HEK293 (cell line): ENCODE data around the gene RGS6.

Experiments used
- KLF1 ChIP-seq: fragments of 450-650 bp; formaldehyde crosslinking; IDR thresholded peaks from 2 replicates; pipeline ENCODE4 v1.5.1; 2016; ENCODE audit warnings: missing biosample characterization, missing genetic modification characterization
- SETDB1 ChIP-seq: IDR thresholded peaks from one replicate; pipeline ENCODE4 v1.6.1; 2017; ENCODE audit warnings: mild to moderate bottlenecking, low read length, moderate library complexity, mixed read lengths; ENCODE audit not compliant: insufficient read length
- ZFP3 ChIP-seq: fragments of 450-650 bp; formaldehyde crosslinking; IDR thresholded peaks from 2 replicates; pipeline ENCODE4 v1.5.1; 2016; ENCODE audit warnings: low read depth, missing biosample characterization, missing genetic modification characterization
- ZNF2 ChIP-seq: fragments of 450-650 bp; formaldehyde crosslinking; IDR thresholded peaks from 2 replicates; pipeline ENCODE4 v1.5.1; 2016; ENCODE audit warnings: missing biosample characterization, missing genetic modification characterization
- ZNF274 ChIP-seq, 2 experiments: fragments of 200-500 bp in 1 of 2; fragments of 450-650 bp in 1 of 2; sonication (Bioruptor generic) in 1 of 2; formaldehyde crosslinking in 1 of 2; IDR thresholded peaks; 2 replicates each; pipeline versions ENCODE4 v1.5.1 to v1.6.1; 2014 to 2016; ENCODE audit warnings: borderline replicate concordance in 1 of 2, inconsistent platforms in 1 of 2, low read length in 1 of 2, missing biosample characterization in 1 of 2, missing genetic modification characterization in 1 of 2
- ZNF426 ChIP-seq: fragments of 450-650 bp; formaldehyde crosslinking; IDR thresholded peaks from 2 replicates; pipeline ENCODE4 v1.5.1; 2017; ENCODE audit warnings: missing biosample characterization, missing genetic modification characterization, mild to moderate bottlenecking, inconsistent platforms, moderate library complexity
- ZNF600 ChIP-seq: fragments of 450-650 bp; formaldehyde crosslinking; IDR thresholded peaks from 2 replicates; pipeline ENCODE4 v1.5.1; 2016; ENCODE audit warnings: missing biosample characterization, missing genetic modification characterization
- TF ChIP-seq, protein P1 (sequence below): fragments of 450-650 bp; formaldehyde crosslinking; IDR thresholded peaks from 2 replicates; pipeline ENCODE4 v1.5.1; 2016; ENCODE audit warnings: missing biosample characterization, missing genetic modification characterization, low read depth
- TF ChIP-seq, protein P2 (sequence below): fragments of 450-650 bp; formaldehyde crosslinking; IDR thresholded peaks from 2 replicates; pipeline ENCODE4 v1.5.1; 2016; ENCODE audit warnings: missing biosample characterization, missing genetic modification characterization
- TF ChIP-seq, protein P3 (sequence below): fragments of 450-650 bp; formaldehyde crosslinking; IDR thresholded peaks from 2 replicates; pipeline ENCODE4 v1.5.1; 2016; ENCODE audit warnings: missing biosample characterization, missing genetic modification characterization
- TF ChIP-seq, protein P4 (sequence below): fragments of 450-650 bp; formaldehyde crosslinking; IDR thresholded peaks from 2 replicates; pipeline ENCODE4 v1.5.1; 2017; ENCODE audit warnings: missing biosample characterization, missing genetic modification characterization
- TF ChIP-seq, protein P5 (sequence below): fragments of 450-650 bp; formaldehyde crosslinking; IDR thresholded peaks from 2 replicates; pipeline ENCODE4 v1.5.1; 2016; ENCODE audit warnings: missing biosample characterization, missing genetic modification characterization

- no peak for TF ChIP-seq KLF1
- TF ChIP-seq, protein P1, sequence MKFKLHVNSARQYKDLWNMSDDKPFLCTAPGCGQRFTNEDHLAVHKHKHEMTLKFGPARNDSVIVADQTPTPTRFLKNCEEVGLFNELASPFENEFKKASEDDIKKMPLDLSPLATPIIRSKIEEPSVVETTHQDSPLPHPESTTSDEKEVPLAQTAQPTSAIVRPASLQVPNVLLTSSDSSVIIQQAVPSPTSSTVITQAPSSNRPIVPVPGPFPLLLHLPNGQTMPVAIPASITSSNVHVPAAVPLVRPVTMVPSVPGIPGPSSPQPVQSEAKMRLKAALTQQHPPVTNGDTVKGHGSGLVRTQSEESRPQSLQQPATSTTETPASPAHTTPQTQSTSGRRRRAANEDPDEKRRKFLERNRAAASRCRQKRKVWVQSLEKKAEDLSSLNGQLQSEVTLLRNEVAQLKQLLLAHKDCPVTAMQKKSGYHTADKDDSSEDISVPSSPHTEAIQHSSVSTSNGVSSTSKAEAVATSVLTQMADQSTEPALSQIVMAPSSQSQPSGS (tag by site-specific recombination), result no peak
- TF ChIP-seq ZNF2 (tag by site-specific recombination), result no peak
- TF ChIP-seq ZNF274 (IDR thresholded peaks at IDR 0.05; ENCODE audit: low read length), result no peak
- no peak for TF ChIP-seq ZNF274 (tag by site-specific recombination; IDR thresholded peaks at IDR 0.05; ENCODE audit: borderline replicate concordance)
- no peak for TF ChIP-seq ZFP3
- TF ChIP-seq, protein P2, sequence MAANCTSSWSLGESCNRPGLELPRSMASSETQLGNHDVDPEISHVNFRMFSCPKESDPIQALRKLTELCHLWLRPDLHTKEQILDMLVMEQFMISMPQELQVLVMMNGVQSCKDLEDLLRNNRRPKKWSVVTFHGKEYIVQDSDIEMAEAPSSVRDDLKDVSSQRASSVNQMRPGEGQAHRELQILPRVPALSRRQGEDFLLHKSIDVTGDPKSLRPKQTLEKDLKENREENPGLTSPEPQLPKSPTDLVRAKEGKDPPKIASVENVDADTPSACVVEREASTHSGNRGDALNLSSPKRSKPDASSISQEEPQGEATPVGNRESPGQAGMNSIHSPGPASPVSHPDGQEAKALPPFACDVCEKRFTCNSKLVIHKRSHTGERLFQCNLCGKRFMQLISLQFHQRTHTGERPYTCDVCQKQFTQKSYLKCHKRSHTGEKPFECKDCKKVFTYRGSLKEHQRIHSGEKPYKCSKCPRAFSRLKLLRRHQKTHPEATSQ (tag by site-specific recombination), result no peak
- TF ChIP-seq, protein P3, sequence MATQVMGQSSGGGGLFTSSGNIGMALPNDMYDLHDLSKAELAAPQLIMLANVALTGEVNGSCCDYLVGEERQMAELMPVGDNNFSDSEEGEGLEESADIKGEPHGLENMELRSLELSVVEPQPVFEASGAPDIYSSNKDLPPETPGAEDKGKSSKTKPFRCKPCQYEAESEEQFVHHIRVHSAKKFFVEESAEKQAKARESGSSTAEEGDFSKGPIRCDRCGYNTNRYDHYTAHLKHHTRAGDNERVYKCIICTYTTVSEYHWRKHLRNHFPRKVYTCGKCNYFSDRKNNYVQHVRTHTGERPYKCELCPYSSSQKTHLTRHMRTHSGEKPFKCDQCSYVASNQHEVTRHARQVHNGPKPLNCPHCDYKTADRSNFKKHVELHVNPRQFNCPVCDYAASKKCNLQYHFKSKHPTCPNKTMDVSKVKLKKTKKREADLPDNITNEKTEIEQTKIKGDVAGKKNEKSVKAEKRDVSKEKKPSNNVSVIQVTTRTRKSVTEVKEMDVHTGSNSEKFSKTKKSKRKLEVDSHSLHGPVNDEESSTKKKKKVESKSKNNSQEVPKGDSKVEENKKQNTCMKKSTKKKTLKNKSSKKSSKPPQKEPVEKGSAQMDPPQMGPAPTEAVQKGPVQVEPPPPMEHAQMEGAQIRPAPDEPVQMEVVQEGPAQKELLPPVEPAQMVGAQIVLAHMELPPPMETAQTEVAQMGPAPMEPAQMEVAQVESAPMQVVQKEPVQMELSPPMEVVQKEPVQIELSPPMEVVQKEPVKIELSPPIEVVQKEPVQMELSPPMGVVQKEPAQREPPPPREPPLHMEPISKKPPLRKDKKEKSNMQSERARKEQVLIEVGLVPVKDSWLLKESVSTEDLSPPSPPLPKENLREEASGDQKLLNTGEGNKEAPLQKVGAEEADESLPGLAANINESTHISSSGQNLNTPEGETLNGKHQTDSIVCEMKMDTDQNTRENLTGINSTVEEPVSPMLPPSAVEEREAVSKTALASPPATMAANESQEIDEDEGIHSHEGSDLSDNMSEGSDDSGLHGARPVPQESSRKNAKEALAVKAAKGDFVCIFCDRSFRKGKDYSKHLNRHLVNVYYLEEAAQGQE (tag by site-specific recombination), result no peak
- TF ChIP-seq, protein P4, sequence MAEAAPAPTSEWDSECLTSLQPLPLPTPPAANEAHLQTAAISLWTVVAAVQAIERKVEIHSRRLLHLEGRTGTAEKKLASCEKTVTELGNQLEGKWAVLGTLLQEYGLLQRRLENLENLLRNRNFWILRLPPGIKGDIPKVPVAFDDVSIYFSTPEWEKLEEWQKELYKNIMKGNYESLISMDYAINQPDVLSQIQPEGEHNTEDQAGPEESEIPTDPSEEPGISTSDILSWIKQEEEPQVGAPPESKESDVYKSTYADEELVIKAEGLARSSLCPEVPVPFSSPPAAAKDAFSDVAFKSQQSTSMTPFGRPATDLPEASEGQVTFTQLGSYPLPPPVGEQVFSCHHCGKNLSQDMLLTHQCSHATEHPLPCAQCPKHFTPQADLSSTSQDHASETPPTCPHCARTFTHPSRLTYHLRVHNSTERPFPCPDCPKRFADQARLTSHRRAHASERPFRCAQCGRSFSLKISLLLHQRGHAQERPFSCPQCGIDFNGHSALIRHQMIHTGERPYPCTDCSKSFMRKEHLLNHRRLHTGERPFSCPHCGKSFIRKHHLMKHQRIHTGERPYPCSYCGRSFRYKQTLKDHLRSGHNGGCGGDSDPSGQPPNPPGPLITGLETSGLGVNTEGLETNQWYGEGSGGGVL (tag by site-specific recombination), result no peak
- TF ChIP-seq, protein P5, sequence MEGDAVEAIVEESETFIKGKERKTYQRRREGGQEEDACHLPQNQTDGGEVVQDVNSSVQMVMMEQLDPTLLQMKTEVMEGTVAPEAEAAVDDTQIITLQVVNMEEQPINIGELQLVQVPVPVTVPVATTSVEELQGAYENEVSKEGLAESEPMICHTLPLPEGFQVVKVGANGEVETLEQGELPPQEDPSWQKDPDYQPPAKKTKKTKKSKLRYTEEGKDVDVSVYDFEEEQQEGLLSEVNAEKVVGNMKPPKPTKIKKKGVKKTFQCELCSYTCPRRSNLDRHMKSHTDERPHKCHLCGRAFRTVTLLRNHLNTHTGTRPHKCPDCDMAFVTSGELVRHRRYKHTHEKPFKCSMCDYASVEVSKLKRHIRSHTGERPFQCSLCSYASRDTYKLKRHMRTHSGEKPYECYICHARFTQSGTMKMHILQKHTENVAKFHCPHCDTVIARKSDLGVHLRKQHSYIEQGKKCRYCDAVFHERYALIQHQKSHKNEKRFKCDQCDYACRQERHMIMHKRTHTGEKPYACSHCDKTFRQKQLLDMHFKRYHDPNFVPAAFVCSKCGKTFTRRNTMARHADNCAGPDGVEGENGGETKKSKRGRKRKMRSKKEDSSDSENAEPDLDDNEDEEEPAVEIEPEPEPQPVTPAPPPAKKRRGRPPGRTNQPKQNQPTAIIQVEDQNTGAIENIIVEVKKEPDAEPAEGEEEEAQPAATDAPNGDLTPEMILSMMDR, result no peak
- TF ChIP-seq ZNF600 (tag by site-specific recombination), result no peak
- TF ChIP-seq ZNF426 (tag by site-specific recombination), result no peak
- no peak for TF ChIP-seq SETDB1
Observed at GRCh38 chr14:72290241-72290640, 358.0 kb downstream of the RGS6 start.
